ENCODE measurements around the gene TBPL1.
A peak's percentile ranks its signal among the peaks of the same experiment; 100 is the strongest.

DNA sequence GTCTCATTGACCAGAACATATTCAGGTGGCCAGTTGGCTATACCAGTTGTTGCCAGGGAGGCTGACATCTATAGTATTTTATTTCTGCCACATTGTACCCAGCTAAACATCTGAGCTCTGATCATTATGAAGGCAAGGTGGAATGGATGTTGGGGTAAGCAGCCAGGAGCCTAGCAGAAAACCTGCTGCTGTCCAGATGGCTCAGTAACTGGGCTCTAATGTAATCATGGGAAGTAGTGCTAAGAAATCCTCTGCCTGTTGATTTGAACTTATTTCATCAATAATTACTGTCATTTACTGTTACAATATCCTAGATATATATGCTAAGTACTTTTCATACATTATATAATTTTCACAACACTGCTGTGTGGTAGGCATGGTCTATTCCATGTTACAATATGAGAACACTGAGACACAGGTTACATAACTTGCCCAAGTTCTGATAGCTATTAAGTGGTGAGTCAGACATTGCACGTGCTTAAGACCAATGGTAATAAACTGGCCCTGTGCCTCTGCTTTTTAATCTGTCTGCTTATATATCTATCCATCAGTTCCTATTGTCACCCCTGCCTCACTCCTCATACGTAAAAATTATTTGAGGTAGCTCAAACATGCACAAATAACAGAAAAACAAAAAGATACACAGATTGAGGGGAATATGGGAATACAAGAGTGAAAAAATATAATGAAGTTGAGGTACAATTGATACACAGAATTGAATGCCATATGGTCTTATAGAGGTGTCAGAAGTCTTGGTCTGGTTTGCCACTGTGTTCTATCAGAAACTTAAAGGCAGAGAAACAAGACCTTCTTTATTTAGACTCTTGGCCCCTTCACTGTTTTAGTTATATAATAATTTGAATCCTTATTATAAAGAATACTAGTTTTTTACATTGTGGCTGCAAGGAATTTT lies 25.2 kb downstream of the TBPL1 start:
- TF ChIP-seq, protein P1, sequence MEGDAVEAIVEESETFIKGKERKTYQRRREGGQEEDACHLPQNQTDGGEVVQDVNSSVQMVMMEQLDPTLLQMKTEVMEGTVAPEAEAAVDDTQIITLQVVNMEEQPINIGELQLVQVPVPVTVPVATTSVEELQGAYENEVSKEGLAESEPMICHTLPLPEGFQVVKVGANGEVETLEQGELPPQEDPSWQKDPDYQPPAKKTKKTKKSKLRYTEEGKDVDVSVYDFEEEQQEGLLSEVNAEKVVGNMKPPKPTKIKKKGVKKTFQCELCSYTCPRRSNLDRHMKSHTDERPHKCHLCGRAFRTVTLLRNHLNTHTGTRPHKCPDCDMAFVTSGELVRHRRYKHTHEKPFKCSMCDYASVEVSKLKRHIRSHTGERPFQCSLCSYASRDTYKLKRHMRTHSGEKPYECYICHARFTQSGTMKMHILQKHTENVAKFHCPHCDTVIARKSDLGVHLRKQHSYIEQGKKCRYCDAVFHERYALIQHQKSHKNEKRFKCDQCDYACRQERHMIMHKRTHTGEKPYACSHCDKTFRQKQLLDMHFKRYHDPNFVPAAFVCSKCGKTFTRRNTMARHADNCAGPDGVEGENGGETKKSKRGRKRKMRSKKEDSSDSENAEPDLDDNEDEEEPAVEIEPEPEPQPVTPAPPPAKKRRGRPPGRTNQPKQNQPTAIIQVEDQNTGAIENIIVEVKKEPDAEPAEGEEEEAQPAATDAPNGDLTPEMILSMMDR (IDR thresholded peaks at IDR 0.05), result no peak
- TF ChIP-seq POLR2A (IDR thresholded peaks at IDR 0.05) (no peak), POLR2AphosphoS5 (IDR thresholded peaks at IDR 0.05) (peak; percentile 64), EP300 (IDR thresholded peaks at IDR 0.05) (no peak)
